K562 (cell line): ENCODE measurements around the gene SLA2. TPM values are rescaled to one million over a fixed set of nuclear protein-coding genes. Genes with fewer than 3 reads are reported as not detected.

Source experiments
- ESRRA ChIP-seq: fragments of 450-650 bp; IDR thresholded peaks from 2 replicates; pipeline ENCODE4 v1.6.1; 2014; ENCODE audit warnings: low read depth, mild to moderate bottlenecking, moderate library complexity, borderline replicate concordance
- JUNB ChIP-seq: fragments of 450-650 bp; formaldehyde crosslinking; conservative IDR thresholded peaks from 2 replicates; pipeline ENCODE4 v1.4.0; 2020; ENCODE audit warnings: mild to moderate bottlenecking
- JUND ChIP-seq, 2 experiments: IDR thresholded peaks; 2 replicates in 1 of 2; 3 replicates in 1 of 2; pipeline ENCODE4 v1.6.1; 2011; ENCODE audit warnings: borderline replicate concordance in 2 of 2, low read depth in 2 of 2, low read length in 2 of 2, improper control_type of control experiment in 1 of 2, missing biosample characterization in 1 of 2, missing genetic modification characterization in 1 of 2, missing genetic modification reagents in 1 of 2
- MEIS2 ChIP-seq: fragments of 450-650 bp; IDR thresholded peaks from 2 replicates; pipeline ENCODE4 v1.6.1; 2014; ENCODE audit warnings: mild to moderate bottlenecking; ENCODE audit not compliant: partially characterized antibody
- MXI1 ChIP-seq: IDR thresholded peaks from 2 replicates; pipeline ENCODE4 v1.6.1; 2011; ENCODE audit warnings: low read depth, mild to moderate bottlenecking, improper control_type of control experiment, low read length
- NFIC ChIP-seq: fragments of 450-650 bp; IDR thresholded peaks from 2 replicates; pipeline ENCODE4 v1.6.1; 2017; ENCODE audit warnings: mild to moderate bottlenecking, inconsistent platforms
- PHB2 ChIP-seq: fragments of 450-650 bp; IDR thresholded peaks from 2 replicates; pipeline ENCODE4 v1.6.1; 2017; ENCODE audit warnings: low read depth
- PML ChIP-seq: IDR thresholded peaks from 2 replicates; pipeline ENCODE4 v1.6.1; 2012; ENCODE audit warnings: low read length, inconsistent platforms
- POLR2A ChIP-seq: fragments of 450-650 bp; conservative IDR thresholded peaks from 2 replicates; pipeline ENCODE4 v1.6.1; 2016
- RAD21 ChIP-seq, 2 experiments: fragments of 250-450 bp in 1 of 2; fragments of 450-650 bp in 1 of 2; sonication (Bioruptor Pico) in 1 of 2; formaldehyde crosslinking in 1 of 2; IDR thresholded peaks in 1 of 2; conservative IDR thresholded peaks in 1 of 2; 2 replicates each; pipeline versions ENCODE4 v1.4.0 to v1.8.0; 2020 to 2022; ENCODE audit warnings: mild to moderate bottlenecking in 2 of 2, moderate library complexity in 1 of 2
- SLC30A9 ChIP-seq: fragments of 250-450 bp; sonication (Bioruptor Pico); IDR thresholded peaks from 2 replicates; pipeline ENCODE4 v1.8.0; 2022; ENCODE audit warnings: mild to moderate bottlenecking, moderate library complexity
- SMARCA4 ChIP-seq: fragments of 450-650 bp; IDR thresholded peaks from 2 replicates; pipeline ENCODE4 v1.6.1; 2016
- TARDBP ChIP-seq: fragments of 450-650 bp; IDR thresholded peaks from 2 replicates; pipeline ENCODE4 v1.6.1; 2016
- TEAD2 ChIP-seq: fragments of 450-650 bp; IDR thresholded peaks from 2 replicates; pipeline ENCODE4 v1.6.1; 2016; ENCODE audit warnings: missing genetic modification characterization, control low read depth, missing compliant biosample characterization
- TOE1 ChIP-seq, 2 experiments: fragments of 450-650 bp in 1 of 2; sonication (generic) in 1 of 2; formaldehyde crosslinking in 1 of 2; IDR thresholded peaks; 2 replicates each; pipeline versions ENCODE4 v1.7.1 to v1.8.0; 2016 to 2022; ENCODE audit warnings: borderline replicate concordance in 2 of 2, mild to moderate bottlenecking in 2 of 2, antibody characterized with exemption in 1 of 2, inconsistent platforms in 1 of 2, low read depth in 1 of 2, missing genetic modification reagents in 1 of 2, moderate library complexity in 1 of 2
- WHSC1 ChIP-seq: IDR thresholded peaks from one replicate; pipeline ENCODE4 v1.6.1; 2012; ENCODE audit warnings: low read length, control low read depth, inconsistent platforms
- XRCC5 ChIP-seq: fragments of 200-400 bp; formaldehyde crosslinking; IDR thresholded peaks from 2 replicates; pipeline ENCODE4 v1.6.1; 2017; ENCODE audit warnings: low read depth, mild to moderate bottlenecking, low read length
- polyA plus RNA-seq, 8 experiments: library from polyadenylated mRNA; depleted of rRNA in 4 of 8; stranded (reverse) in 5 of 8; unstranded in 3 of 8; fragments of >200 nt; fragmentation: Nextera tagmentation in 2 of 8; fragmentation: Illumina TruSeq in 1 of 8; extraction: Ambion mirVana in 2 of 8; extraction: Trizol in 1 of 8; gene quantifications; 2 replicates each; pipeline versions ENCODE4 v1.2.1 to v1.2.3, GENCODE V29; 2011 to 2014; ENCODE audit warnings: inconsistent platforms in 1 of 8, missing spikeins in 1 of 8
- total RNA-seq, 7 experiments: library from RNA; depleted of rRNA in 6 of 7; stranded (reverse); fragments of >200 nt in 6 of 7; fragmentation: Illumina TruSeq in 2 of 7; extraction: Trizol in 2 of 7; gene quantifications; 2 replicates each; pipeline versions ENCODE4 v1.2.1 to v1.2.3, GENCODE V29; 2011 to 2021; ENCODE audit warnings: low replicate concordance in 1 of 7
- TF ChIP-seq, protein P1 (sequence below): sonication (generic); IDR thresholded peaks from 2 replicates; pipeline ENCODE4 v1.6.1; 2016
- TF ChIP-seq, protein P2 (sequence below): sonication (generic); formaldehyde crosslinking; IDR thresholded peaks from 2 replicates; pipeline ENCODE4 v1.8.0; 2022; ENCODE audit warnings: missing genetic modification reagents, mild to moderate bottlenecking, borderline replicate concordance
- TF ChIP-seq, protein P3 (sequence below): sonication (generic); formaldehyde crosslinking; IDR thresholded peaks from 2 replicates; pipeline ENCODE4 v1.8.0; 2022; ENCODE audit warnings: mild to moderate bottlenecking, missing genetic modification reagents

The SLA2 gene
- total and polyA plus RNA-seq, 9 of the 15 experiments (the other 6 are each of a cell fraction or from before 2014, with no cell fraction given): 0.07 TPM; not detected in 7

DNA sequence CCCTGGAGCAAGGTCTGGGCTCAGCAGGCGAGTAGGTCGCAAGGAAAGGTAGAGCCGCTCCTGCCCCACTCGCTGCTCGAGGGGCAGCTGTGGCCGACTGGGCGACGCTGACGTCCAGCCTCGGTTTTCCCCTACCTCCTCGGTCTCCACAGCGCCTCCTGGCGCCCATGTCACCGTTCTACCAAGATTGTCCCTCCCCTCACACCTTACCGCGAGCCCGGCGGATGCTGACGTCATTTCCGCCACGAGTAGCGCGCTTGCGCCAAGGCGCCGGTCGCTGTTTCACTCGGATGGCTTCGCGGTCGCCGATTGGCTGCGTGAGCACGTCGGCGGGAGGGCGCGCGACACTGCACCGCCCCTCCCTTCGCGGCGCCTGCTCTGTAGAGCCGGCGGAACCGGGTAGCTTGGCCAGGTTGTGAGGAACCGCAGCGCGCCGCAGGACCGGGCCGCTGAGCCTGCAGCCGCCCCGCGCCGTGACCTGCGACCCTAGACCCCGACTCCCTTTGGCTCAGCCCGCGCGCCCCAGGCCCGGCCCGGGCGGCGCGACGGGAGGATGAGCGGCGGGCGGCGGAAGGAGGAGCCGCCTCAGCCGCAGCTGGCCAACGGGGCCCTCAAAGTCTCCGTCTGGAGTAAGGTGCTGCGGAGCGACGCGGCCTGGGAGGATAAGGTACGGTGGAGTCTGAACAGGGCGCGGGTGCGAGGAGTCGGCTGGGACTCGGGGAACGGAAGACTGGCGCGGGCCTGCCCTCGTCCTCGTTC is 40.4 kb downstream of the SLA2 start, which contains the start of gene RAB5IF (continued):
- peak; percentile 56 to 78 for TF ChIP-seq RAD21 (CRISPR knock-in tag; conservative IDR thresholded peaks at IDR 0.05 in 1 of 2, IDR thresholded peaks at IDR 0.05 in 1 of 2)
- peak; percentile 91 for TF ChIP-seq POLR2A
- peak; percentile 72 for TF ChIP-seq NFIC
- TF ChIP-seq SLC30A9 (CRISPR knock-in tag): no peak
- TF ChIP-seq XRCC5: peak; percentile 58
- TF ChIP-seq PHB2: no peak
- TF ChIP-seq TEAD2 (tag): no peak
- TF ChIP-seq MXI1: 0 out of 2 replicates have a peak, but pooled peaks have one; percentile 30
- TF ChIP-seq PML: 0 out of 2 replicates have a peak, but pooled peaks have one; percentile 10
- TF ChIP-seq TOE1 (IDR thresholded peaks at IDR 0.05; ENCODE audit: borderline replicate concordance): peak; percentile 85
- TF ChIP-seq TOE1 (CRISPR knock-in tag; IDR thresholded peaks at IDR 0.05; ENCODE audit: borderline replicate concordance, low read depth): no peak
- peak; percentile 66 for TF ChIP-seq MEIS2
- TF ChIP-seq, protein P1, sequence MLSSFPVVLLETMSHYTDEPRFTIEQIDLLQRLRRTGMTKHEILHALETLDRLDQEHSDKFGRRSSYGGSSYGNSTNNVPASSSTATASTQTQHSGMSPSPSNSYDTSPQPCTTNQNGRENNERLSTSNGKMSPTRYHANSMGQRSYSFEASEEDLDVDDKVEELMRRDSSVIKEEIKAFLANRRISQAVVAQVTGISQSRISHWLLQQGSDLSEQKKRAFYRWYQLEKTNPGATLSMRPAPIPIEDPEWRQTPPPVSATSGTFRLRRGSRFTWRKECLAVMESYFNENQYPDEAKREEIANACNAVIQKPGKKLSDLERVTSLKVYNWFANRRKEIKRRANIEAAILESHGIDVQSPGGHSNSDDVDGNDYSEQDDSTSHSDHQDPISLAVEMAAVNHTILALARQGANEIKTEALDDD: no peak
- TF ChIP-seq JUND (IDR thresholded peaks at IDR 0.05; ENCODE audit: borderline replicate concordance, low read depth, low read length): peak; percentile 97
- TF ChIP-seq JUND (tag; IDR thresholded peaks at IDR 0.05; ENCODE audit: borderline replicate concordance, low read depth, low read length): peak; percentile 96; the same call in 2 of the 3 replicates
- TF ChIP-seq SMARCA4: 0 out of 2 replicates have a peak, but pooled peaks have one; percentile 20
- peak; percentile 69; the same call in 1 of the 2 replicates for TF ChIP-seq ESRRA
- no peak for TF ChIP-seq WHSC1
- TF ChIP-seq, protein P2, sequence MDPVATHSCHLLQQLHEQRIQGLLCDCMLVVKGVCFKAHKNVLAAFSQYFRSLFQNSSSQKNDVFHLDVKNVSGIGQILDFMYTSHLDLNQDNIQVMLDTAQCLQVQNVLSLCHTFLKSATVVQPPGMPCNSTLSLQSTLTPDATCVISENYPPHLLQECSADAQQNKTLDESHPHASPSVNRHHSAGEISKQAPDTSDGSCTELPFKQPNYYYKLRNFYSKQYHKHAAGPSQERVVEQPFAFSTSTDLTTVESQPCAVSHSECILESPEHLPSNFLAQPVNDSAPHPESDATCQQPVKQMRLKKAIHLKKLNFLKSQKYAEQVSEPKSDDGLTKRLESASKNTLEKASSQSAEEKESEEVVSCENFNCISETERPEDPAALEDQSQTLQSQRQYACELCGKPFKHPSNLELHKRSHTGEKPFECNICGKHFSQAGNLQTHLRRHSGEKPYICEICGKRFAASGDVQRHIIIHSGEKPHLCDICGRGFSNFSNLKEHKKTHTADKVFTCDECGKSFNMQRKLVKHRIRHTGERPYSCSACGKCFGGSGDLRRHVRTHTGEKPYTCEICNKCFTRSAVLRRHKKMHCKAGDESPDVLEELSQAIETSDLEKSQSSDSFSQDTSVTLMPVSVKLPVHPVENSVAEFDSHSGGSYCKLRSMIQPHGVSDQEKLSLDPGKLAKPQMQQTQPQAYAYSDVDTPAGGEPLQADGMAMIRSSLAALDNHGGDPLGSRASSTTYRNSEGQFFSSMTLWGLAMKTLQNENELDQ: no peak
- TF ChIP-seq, protein P3, sequence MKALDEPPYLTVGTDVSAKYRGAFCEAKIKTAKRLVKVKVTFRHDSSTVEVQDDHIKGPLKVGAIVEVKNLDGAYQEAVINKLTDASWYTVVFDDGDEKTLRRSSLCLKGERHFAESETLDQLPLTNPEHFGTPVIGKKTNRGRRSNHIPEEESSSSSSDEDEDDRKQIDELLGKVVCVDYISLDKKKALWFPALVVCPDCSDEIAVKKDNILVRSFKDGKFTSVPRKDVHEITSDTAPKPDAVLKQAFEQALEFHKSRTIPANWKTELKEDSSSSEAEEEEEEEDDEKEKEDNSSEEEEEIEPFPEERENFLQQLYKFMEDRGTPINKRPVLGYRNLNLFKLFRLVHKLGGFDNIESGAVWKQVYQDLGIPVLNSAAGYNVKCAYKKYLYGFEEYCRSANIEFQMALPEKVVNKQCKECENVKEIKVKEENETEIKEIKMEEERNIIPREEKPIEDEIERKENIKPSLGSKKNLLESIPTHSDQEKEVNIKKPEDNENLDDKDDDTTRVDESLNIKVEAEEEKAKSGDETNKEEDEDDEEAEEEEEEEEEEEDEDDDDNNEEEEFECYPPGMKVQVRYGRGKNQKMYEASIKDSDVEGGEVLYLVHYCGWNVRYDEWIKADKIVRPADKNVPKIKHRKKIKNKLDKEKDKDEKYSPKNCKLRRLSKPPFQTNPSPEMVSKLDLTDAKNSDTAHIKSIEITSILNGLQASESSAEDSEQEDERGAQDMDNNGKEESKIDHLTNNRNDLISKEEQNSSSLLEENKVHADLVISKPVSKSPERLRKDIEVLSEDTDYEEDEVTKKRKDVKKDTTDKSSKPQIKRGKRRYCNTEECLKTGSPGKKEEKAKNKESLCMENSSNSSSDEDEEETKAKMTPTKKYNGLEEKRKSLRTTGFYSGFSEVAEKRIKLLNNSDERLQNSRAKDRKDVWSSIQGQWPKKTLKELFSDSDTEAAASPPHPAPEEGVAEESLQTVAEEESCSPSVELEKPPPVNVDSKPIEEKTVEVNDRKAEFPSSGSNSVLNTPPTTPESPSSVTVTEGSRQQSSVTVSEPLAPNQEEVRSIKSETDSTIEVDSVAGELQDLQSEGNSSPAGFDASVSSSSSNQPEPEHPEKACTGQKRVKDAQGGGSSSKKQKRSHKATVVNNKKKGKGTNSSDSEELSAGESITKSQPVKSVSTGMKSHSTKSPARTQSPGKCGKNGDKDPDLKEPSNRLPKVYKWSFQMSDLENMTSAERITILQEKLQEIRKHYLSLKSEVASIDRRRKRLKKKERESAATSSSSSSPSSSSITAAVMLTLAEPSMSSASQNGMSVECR (CRISPR knock-in tag): peak; percentile 82
- peak; percentile 90 for TF ChIP-seq JUNB (CRISPR knock-in tag)
- no peak for TF ChIP-seq TARDBP
